HG03571 (cell line): Measurements from ENCODE around the gene GAP43.
A peak's percentile ranks its signal among the peaks of the same experiment; 100 is the strongest.

ENCODE experiments used
- ATAC-seq: cut with Tn5 transposase; IDR thresholded peaks from one replicate; pipeline ENCODE4 v1.9.1; 2021; ENCODE audit not compliant: unreplicated experiment

Gene GAP43

DNA sequence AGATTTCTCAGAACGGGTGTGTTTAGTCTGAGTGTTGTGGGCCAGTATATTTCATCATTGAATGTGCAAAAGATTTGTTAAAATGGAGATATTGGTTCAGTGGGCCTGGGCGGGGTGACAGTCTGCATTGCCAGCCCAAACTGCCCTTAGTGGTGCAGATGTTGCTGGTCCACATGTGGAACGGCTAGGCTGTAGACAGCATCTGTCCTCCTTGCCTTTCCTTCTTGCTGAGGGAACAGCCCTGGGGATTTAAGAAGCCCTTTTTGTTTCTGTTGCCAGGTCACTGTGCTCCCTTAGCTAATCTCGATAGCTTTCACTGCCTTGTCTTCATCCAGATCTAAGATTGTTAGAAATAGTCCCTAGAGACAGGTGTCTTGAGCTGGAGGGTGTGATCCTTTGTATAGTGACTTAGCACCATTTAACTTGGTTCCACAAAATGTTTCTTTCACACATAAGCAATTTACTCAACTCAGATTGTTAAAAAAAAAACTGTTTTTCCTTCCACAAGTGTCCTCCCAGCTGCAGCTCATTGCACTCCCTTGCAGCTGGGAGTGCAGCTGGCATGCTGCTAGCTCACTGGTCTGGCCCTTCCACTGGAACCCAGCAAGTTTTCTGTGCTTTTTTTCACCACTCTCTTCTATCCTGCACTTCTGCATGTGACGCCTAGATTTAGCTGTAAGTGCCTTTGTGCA is 37.5 kb downstream of the GAP43 start:
- ATAC-seq: no peak

- no peak for ATAC-seq
Observed at GRCh38 chr3:115662356-115662755, 39.0 kb downstream of the GAP43 start.

DNA sequence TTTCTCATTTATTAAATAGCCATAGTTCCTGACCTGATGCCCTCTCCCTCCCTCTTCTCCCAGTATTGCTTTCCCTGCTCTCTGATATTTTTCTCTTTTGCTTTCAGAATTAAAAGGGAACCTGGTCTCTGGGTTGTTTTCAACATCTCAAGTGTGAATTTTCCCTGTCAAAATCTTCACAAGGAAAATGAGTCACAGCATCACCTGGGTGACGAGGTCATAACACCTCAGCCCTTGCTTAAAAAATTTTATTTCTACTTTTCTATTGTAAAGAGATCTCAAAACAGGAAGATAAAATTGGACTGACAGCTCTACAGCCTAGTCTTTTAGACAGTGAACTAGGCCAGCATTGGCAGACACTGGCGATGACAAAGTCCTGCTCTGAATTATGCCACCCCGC is 40.1 kb downstream of the GAP43 start:
- ATAC-seq: no peak

- ATAC-seq: no peak
Observed at GRCh38 chr3:115666081-115666480, 42.8 kb downstream of the GAP43 start.

- peak; percentile 47 for ATAC-seq
Observed at GRCh38 chr3:115666920-115667737, 43.8 kb downstream of the GAP43 start.

DNA sequence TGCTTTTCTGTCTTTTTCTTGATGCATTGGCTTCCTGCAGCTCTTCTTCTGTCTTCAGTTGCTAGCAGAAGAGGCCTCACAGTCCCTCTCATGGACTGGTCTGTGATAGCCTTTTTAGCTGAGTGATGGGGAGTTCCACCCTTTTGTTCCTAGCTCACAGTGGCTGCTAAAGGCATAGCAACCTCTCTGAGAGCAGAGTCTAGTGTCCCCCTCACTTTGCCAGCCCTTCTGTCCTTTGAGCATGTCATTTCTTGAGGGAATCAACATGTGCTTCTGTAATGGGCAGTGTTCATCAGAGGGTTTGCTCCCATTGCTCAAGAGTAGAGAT is 44.4 kb downstream of the GAP43 start:
- no peak for ATAC-seq

DNA sequence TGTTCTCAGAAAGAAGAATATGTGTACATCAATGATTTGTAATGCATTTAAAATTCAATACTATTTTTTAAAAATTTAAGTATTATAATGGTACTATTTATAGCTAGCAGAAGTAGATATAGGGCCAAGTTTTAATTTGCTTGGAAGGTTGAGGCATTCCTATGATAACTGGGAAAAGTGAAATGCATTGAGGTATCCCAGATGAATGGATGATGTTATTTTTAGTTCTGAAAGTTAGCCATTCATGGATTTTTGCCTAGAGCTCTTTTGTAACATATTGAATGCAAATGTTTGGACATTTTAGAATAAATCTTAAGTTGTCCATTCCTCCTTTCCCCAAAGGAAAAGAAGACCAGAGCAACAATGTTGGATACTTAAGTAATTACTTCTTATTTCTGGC is 47.6 kb downstream of the GAP43 start:
- ATAC-seq: no peak

- no peak for ATAC-seq
Observed at GRCh38 chr3:115671761-115672455, 48.6 kb downstream of the GAP43 start.

GRCh38 chr3:115673881-115674280 is 50.6 kb downstream of the GAP43 start:
- ATAC-seq: no peak

DNA sequence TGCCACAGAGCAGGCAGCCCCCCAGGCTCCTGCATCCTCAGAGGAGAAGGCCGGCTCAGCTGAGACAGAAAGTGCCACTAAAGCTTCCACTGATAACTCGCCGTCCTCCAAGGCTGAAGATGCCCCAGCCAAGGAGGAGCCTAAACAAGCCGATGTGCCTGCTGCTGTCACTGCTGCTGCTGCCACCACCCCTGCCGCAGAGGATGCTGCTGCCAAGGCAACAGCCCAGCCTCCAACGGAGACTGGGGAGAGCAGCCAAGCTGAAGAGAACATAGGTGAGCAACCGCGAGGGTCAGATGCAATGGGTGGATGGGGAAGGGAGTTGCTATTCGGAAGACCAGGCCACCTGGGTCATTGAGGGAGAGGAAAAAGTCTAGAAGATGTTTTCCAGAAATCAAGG is 53.0 kb downstream of the GAP43 start:
- ATAC-seq: no peak

GRCh38 chr3:115680803-115681345 is 57.6 kb downstream of the GAP43 start:
- ATAC-seq: no peak

DNA sequence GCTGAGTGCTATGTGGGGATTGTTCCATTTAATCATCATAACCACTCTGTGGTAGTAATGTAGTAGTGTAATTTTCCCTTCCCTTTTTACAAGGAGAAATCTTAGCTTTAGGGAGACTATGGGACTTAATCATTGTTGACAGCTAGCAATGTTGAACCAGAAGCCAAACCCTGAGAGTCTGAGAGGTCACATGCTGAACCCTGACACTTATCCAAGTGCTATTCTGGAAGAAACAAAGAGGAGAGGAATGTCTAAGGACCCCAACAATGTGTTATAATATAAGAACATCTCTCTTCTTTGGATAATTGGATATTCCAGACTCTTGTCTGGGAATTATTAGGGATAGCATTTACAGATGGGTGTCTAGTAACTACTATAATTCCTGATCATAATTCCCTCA is 58.4 kb downstream of the GAP43 start:
- ATAC-seq: no peak

DNA sequence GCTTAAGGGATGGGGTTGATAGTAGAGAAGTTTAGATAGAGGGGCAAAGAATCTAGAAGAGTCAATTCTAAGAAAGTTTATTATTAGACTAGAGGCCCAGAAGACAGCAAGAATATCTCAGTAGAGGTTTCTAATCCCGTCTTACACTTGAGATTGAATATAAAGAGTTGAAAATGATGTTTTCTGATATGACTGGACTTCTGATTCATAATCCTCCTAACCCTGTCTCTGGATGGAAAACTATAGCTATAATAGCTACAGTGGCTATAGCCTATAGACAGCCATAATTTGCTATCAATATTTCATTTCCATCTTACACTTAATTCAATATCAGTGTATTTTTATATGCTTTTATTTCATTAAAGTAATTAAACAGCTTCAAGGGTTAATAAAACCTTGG is 60.0 kb downstream of the GAP43 start:
- no peak for ATAC-seq

GRCh38 chr3:115683773-115684172 is 60.5 kb downstream of the GAP43 start:
- no peak for ATAC-seq

DNA sequence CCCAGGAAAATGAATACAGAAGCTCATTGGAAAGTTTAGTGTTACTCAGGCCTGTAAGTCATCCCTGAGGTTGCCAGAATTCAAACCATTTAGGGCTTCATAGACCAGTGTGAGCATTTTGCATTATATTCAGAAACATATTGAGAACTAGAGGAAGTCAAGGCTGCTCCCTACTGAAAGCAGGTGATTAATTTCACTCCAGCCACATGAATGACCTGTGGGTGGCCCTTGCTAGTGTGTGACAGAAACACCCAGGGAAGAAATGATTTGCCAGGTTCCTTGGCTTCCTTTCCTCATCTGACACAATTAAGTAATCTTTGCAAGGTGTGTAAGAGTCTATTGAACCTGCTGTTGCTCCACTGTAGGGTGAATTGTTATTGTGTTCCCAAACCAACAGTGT is 61.8 kb downstream of the GAP43 start:
- peak; percentile 84 for ATAC-seq

GRCh38 chr3:115687721-115688120 is 64.4 kb downstream of the GAP43 start:
- no peak for ATAC-seq

- ATAC-seq: no peak
Observed at GRCh38 chr3:115688418-115688817, 65.1 kb downstream of the GAP43 start.

GRCh38 chr3:115689928-115690327 is 66.6 kb downstream of the GAP43 start:
- ATAC-seq: no peak

- no peak for ATAC-seq
Observed at GRCh38 chr3:115691964-115692363, 68.7 kb downstream of the GAP43 start.

GRCh38 chr3:115692887-115693524 is 69.7 kb downstream of the GAP43 start:
- ATAC-seq: peak; percentile 92

GRCh38 chr3:115693868-115694267 is 70.6 kb downstream of the GAP43 start:
- ATAC-seq: no peak
